K562 (cell line): ENCODE results near the gene TAF10. TPM values are rescaled to one million over a fixed set of nuclear protein-coding genes. Genes with fewer than 3 reads are reported as not detected.

Experiments used
- ATAC-seq: fragments of 200-7000 bp; cut with Tn5 transposase; 3 replicates; pipeline ENCODE4 v1.9.1; 2020; ENCODE audit warnings: moderate library complexity
- BruUV-seq: library from RNA; stranded (reverse); fragments of 400-500 nt; replicated peaks from 2 replicates; lab custom pipeline; 2021; lab: Mats Ljungman, UMichigan
- CTCF ChIA-PET: fragments of 300-600 bp; formaldehyde crosslinking; extraction: SDS; loops from one replicate; lab custom pipeline; 2021; ENCODE audit warnings: low intra/inter-chr PET ratio; lab: Yijun Ruan, JAX
- POLR2A ChIA-PET: fragments of 300-600, 350-650 bp; sonication (Branson Sonifier 250); formaldehyde crosslinking; extraction: SDS; loops from one replicate; lab custom pipeline; 2021; ENCODE audit warnings: antibody characterized with exemption, inconsistent platforms; lab: Yijun Ruan, JAX
- DNase-seq, 4 experiments: peaks; one replicate each; pipeline versions ENCODE4 v3.0.0 to v3.0.0-alpha.2; 2011 to 2018; ENCODE audit warnings: low spot score in 3 of 4, mixed read lengths in 3 of 4; ENCODE audit errors: extremely low read depth in 1 of 4
- FAIRE-seq: peaks from 2 replicates; lab custom pipeline; 2011; peaks lifted over from hg19 to GRCh38; lab: Jason Lieb, UNC
- H2AFZ ChIP-seq: 2 replicates; pipeline ENCODE4 v1.6.0; 2011; ENCODE audit warnings: low read depth, low read length, control low read depth, inconsistent platforms
- H3K27ac ChIP-seq: fragments of 200-600 bp; 3 replicates; pipeline ENCODE4 v1.8.0; 2011; ENCODE audit warnings: low read depth, mild to moderate bottlenecking, control low read depth, inconsistent platforms, low read length, moderate library complexity, mixed read lengths; ENCODE audit errors: extremely low read depth
- H3K27me3 ChIP-seq, 2 experiments: fragments of 300-600 bp in 1 of 2; 2 replicates in 1 of 2; 3 replicates in 1 of 2; pipeline versions ENCODE4 v1.6.0 to v1.8.0; 2011; ENCODE audit warnings: inconsistent platforms in 2 of 2, low read length in 2 of 2, mild to moderate bottlenecking in 1 of 2, mixed read lengths in 1 of 2, moderate library complexity in 1 of 2; ENCODE audit not compliant: control insufficient read depth in 2 of 2, insufficient read depth in 2 of 2
- H3K36me3 ChIP-seq: fragments of 300-600 bp; 3 replicates; pipeline ENCODE4 v1.8.0; 2011; ENCODE audit warnings: mild to moderate bottlenecking, low read length, inconsistent platforms; ENCODE audit not compliant: control insufficient read depth, insufficient read depth
- H3K4me1 ChIP-seq, 2 experiments: fragments of 200-600 bp in 1 of 2; replicated peaks in 1 of 2; 2 replicates in 1 of 2; 3 replicates in 1 of 2; pipeline versions ENCODE4 v1.5.1 to v1.8.0; 2011; ENCODE audit warnings: inconsistent platforms in 2 of 2, low read length in 2 of 2, mild to moderate bottlenecking in 1 of 2, mixed read lengths in 1 of 2, moderate library complexity in 1 of 2; ENCODE audit not compliant: control insufficient read depth in 2 of 2, insufficient read depth in 2 of 2
- H3K4me2 ChIP-seq: 2 replicates; pipeline ENCODE4 v1.6.1; 2011; ENCODE audit warnings: low read length, control low read depth, inconsistent platforms, mixed read lengths; ENCODE audit not compliant: insufficient read depth
- H3K4me3 ChIP-seq: fragments of 200-600 bp; sonication (generic), shearing (Covaris generic); 2 replicates; pipeline ENCODE4 v1.5.1; 2016; ENCODE audit warnings: control low read depth, inconsistent platforms
- H3K79me2 ChIP-seq: fragments of 200-600 bp; 3 replicates; pipeline ENCODE4 v1.8.0; 2011; ENCODE audit warnings: low read length, inconsistent platforms; ENCODE audit not compliant: control insufficient read depth, insufficient read depth
- H3K9ac ChIP-seq, 2 experiments: 2 replicates each; pipeline versions ENCODE4 v1.6.0 to v1.6.1; 2011; ENCODE audit warnings: low read depth in 2 of 2, low read length in 2 of 2, control low read depth in 1 of 2, inconsistent platforms in 1 of 2, mild to moderate bottlenecking in 1 of 2, mixed read lengths in 1 of 2; ENCODE audit not compliant: insufficient read depth in 1 of 2
- H3K9me1 ChIP-seq: one replicate; pipeline ENCODE4 v1.6.0; 2011; ENCODE audit warnings: inconsistent platforms, mild to moderate bottlenecking, low read length, moderate library complexity; ENCODE audit not compliant: control insufficient read depth, insufficient read depth
- H3K9me3 ChIP-seq: replicated peaks from 2 replicates; pipeline ENCODE4 v1.5.1; 2011; ENCODE audit warnings: low read depth, low read length, inconsistent platforms; ENCODE audit not compliant: control insufficient read depth, insufficient read depth
- H4K20me1 ChIP-seq: replicated peaks from 2 replicates; pipeline ENCODE4 v1.6.1; 2011; ENCODE audit warnings: low read length, inconsistent platforms, mixed read lengths; ENCODE audit not compliant: control insufficient read depth, insufficient read depth
- ADNP ChIP-seq: fragments of 200-800 bp; sonication (Bioruptor generic); IDR thresholded peaks from 2 replicates; pipeline ENCODE4 v1.6.1; 2016; ENCODE audit warnings: missing genetic modification characterization, missing compliant biosample characterization
- CTCF ChIP-seq, 3 experiments: IDR thresholded peaks in 2 of 3; conservative IDR thresholded peaks in 1 of 3; 2 replicates each; pipeline ENCODE4 v1.5.1; 2011 to 2012; ENCODE audit warnings: low read length in 3 of 3, mild to moderate bottlenecking in 3 of 3, control low read depth in 2 of 3, improper control_type of control experiment in 1 of 3, inconsistent platforms in 1 of 3, low read depth in 1 of 3, mixed read lengths in 1 of 3, moderate library complexity in 1 of 3; ENCODE audit not compliant: insufficient read depth in 2 of 3
- FOXO4 ChIP-seq: fragments of 450-650 bp; formaldehyde crosslinking; IDR thresholded peaks from 2 replicates; pipeline ENCODE4 v1.4.0; 2020; ENCODE audit warnings: mild to moderate bottlenecking, moderate library complexity
- RAD21 ChIP-seq, 2 experiments: fragments of 250-450 bp in 1 of 2; fragments of 450-650 bp in 1 of 2; sonication (Bioruptor Pico) in 1 of 2; formaldehyde crosslinking in 1 of 2; IDR thresholded peaks in 1 of 2; conservative IDR thresholded peaks in 1 of 2; 2 replicates each; pipeline versions ENCODE4 v1.4.0 to v1.8.0; 2020 to 2022; ENCODE audit warnings: mild to moderate bottlenecking in 2 of 2, moderate library complexity in 1 of 2
- TCFL5 ChIP-seq: fragments of 250-450 bp; sonication (Bioruptor Pico); conservative IDR thresholded peaks from 2 replicates; pipeline ENCODE4 v1.6.1; 2021; ENCODE audit warnings: mild to moderate bottlenecking, moderate library complexity, matching md5 sums
- ZFP30 ChIP-seq: fragments of 250-450 bp; sonication (Bioruptor Pico); IDR thresholded peaks from 2 replicates; pipeline ENCODE4 v1.8.0; 2022; ENCODE audit warnings: moderate library complexity, mild to moderate bottlenecking, inconsistent platforms, borderline replicate concordance
- ZNF140 ChIP-seq: fragments of 250-450 bp; sonication (Bioruptor Pico); IDR thresholded peaks from 2 replicates; pipeline ENCODE4 v1.8.0; 2021; ENCODE audit warnings: moderate library complexity, mild to moderate bottlenecking, inconsistent platforms
- WGBS: fragments of 100-300 bp; shearing (Covaris generic); methylation state at CpG from one replicate; pipeline ENCODE4 v1.1.6; 2016; ENCODE audit warnings: low coverage, mixed read lengths; ENCODE audit not compliant: insufficient coverage; ENCODE audit errors: missing lambda C conversion rate; 5-methylcytosine and 5-hydroxymethylcytosine counted together
- in situ Hi-C: fragments of 300-500 bp; cut with MboI; formaldehyde crosslinking; loops from 4 replicates; pipeline ENCODE4 v1.15.0; 2018; ENCODE audit warnings: inconsistent platforms, mixed read lengths
- intact Hi-C: fragments of 100-400 bp; cut with micrococcal nuclease; formaldehyde crosslinking; loops from 2 replicates; pipeline ENCODE4 v1.14.2; 2022
- polyA plus RNA-seq, 8 experiments: library from polyadenylated mRNA; depleted of rRNA in 4 of 8; stranded (reverse) in 5 of 8; unstranded in 3 of 8; fragments of >200 nt; fragmentation: Nextera tagmentation in 2 of 8; fragmentation: Illumina TruSeq in 1 of 8; extraction: Ambion mirVana in 2 of 8; extraction: Trizol in 1 of 8; gene quantifications; 2 replicates each; pipeline versions ENCODE4 v1.2.1 to v1.2.3, GENCODE V29; 2011 to 2014; ENCODE audit warnings: inconsistent platforms in 1 of 8, missing spikeins in 1 of 8
- total RNA-seq, 7 experiments: library from RNA; depleted of rRNA in 6 of 7; stranded (reverse); fragments of >200 nt in 6 of 7; fragmentation: Illumina TruSeq in 2 of 7; extraction: Trizol in 2 of 7; gene quantifications; 2 replicates each; pipeline versions ENCODE4 v1.2.1 to v1.2.3, GENCODE V29; 2011 to 2021; ENCODE audit warnings: low replicate concordance in 1 of 7
- TF ChIP-seq, protein P1 (sequence below): fragments of 450-650 bp; formaldehyde crosslinking; IDR thresholded peaks from 2 replicates; pipeline ENCODE4 v1.4.0; 2022; ENCODE audit warnings: missing genetic modification characterization

The TAF10 gene
- total and polyA plus RNA-seq, 9 of the 15 experiments (the other 6 are each of a cell fraction or from before 2014, with no cell fraction given), result 19.5 to 197 (median 121) TPM

- no peaks in the 10 kb centered on the region for H3K36me3 ChIP-seq
- no peak for FAIRE-seq
- BruUV-seq, result no TSS peak
- peaks cover 3 to 32% of the 10 kb centered on the region in 2 experiments; a peak in 4 of 5 replicates for H3K27me3 ChIP-seq
- no peaks in the 10 kb centered on the region for H3K9me3 ChIP-seq
- no peaks in the 10 kb centered on the region for H3K9me1 ChIP-seq
- H2AFZ ChIP-seq, result no peak overlapping the region
- ChIA-PET CTCF (no interaction called here), POLR2A (interaction anchor here (0.6 to 2.3 kb wide), 5 partner anchors 10 to 543 kb away, joined by 3 to 12 read pairs (median 3); partner anchors contain the start of gene TAF10)
- no peaks in the 10 kb centered on the region for H4K20me1 ChIP-seq
- peaks cover 8 to 43% of the 10 kb centered on the region in 2 experiments for H3K4me1 ChIP-seq
- H3K4me2 ChIP-seq, result no peak overlapping the region
- intact Hi-C loops, result no loop called here
- WGBS, result 37% methylated on average over 20 of the region's 24 CpGs
- TF ChIP-seq, protein P1, sequence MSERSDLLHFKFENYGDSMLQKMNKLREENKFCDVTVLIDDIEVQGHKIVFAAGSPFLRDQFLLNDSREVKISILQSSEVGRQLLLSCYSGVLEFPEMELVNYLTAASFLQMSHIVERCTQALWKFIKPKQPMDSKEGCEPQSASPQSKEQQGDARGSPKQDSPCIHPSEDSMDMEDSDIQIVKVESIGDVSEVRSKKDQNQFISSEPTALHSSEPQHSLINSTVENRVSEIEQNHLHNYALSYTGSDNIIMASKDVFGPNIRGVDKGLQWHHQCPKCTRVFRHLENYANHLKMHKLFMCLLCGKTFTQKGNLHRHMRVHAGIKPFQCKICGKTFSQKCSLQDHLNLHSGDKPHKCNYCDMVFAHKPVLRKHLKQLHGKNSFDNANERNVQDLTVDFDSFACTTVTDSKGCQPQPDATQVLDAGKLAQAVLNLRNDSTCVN, result no peak
- TF ChIP-seq ZFP30 (CRISPR knock-in tag) (no peak), RAD21 (CRISPR knock-in tag; conservative IDR thresholded peaks at IDR 0.05 in 1 of 2, IDR thresholded peaks at IDR 0.05 in 1 of 2) (0 out of 4 replicates have a peak, but pooled peaks of 1 of the 2 experiments have one; percentile 13), TCFL5 (CRISPR knock-in tag) (no peak), CTCF (IDR thresholded peaks at IDR 0.05 in 2 of 3, conservative IDR thresholded peaks at IDR 0.05 in 1 of 3; ENCODE audit: insufficient read depth in 2 of 3, low read depth in 1 of 3, low read length in 3 of 3) (peak in 1 of 3 experiments; percentile 12; a peak in 1 of 6 replicates), FOXO4 (CRISPR knock-in tag) (no peak), ZNF140 (CRISPR knock-in tag) (no peak), ADNP (tag) (no peak)
- DNase-seq, result no peak
- no peak for ATAC-seq
- peak overlapping the region in 1 of 2 experiments; percentile 44; a peak in 2 of 4 replicates for H3K9ac ChIP-seq
- no peak overlapping the region for H3K4me3 ChIP-seq
- peaks cover 8% of the 10 kb centered on the region for H3K79me2 ChIP-seq
- H3K27ac ChIP-seq, result no peak overlapping the region
- in situ Hi-C loops, result loop anchor here (5.0 kb wide), 1 partner anchor 60 kb away; the partner anchor contains the start of gene MRPL17
Observed at GRCh38 chr11:6622261-6623171, 10.5 kb upstream of the TAF10 start.
